Measurements from ENCODE around the gene SLC5A11.

GRCh38 chr16:24920568-24920967, 74.8 kb downstream of the SLC5A11 start:
- TF ChIP-seq POLR2AphosphoS5 (IDR thresholded peaks at IDR 0.05) (no peak), CTCF (IDR thresholded peaks at IDR 0.05) (no peak), POLR2A (IDR thresholded peaks at IDR 0.05) (no peak)

All from prostate gland (tissue), 2 donors.